GM19324 (cell line): ENCODE results near the gene KLK11.
"Not testable (repeated sequence)": the region's sequence is repeated elsewhere in the genome, so short reads cannot be mapped to it uniquely, and the experiment has no call there.

Experiments
- ATAC-seq: cut with Tn5 transposase; IDR thresholded peaks from one replicate; pipeline ENCODE4 v1.9.1; 2021; ENCODE audit warnings: mild to moderate bottlenecking, moderate library complexity; ENCODE audit not compliant: unreplicated experiment, low FRiP score

The KLK11 gene

DNA sequence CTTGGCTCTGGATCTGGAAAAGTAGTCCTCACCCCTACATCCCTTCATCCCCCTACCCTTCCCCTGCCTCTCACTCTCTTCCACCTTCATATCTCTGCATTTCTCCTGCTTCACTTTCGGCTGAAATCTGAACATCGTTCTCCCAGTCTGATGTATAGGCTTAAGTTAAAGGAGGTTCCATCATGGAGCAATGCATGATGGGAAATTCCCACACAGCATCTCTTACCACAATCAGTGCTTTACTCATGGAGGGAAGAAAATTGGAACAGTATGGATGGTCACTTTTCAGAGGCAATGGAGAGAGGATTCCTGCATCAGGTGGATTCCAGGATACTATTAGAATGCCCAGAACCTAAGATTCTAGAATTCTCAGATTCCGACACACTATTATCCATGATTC is 18.9 kb downstream of the KLK11 start:
- no peak for ATAC-seq

DNA sequence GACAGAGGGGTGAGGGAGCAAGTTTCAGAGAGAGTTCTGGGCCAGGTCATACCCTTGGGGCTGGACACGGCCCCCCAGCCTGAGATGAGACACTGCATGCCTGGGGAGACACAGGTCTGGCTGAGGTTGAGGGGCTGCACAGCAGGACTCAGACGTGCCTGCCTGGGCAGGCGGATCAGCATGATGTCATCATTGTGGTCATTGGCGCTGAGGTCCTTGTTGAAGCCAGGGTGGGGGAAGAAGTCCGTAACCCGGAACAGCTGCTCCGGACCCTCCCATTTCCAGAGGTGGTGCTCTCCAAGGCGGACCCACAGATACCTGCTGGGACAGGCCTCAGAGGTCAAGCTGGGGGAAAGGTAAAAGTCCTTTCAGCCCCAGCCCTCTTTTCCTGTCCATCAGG is 20.0 kb downstream of the KLK11 start:
- ATAC-seq: no peak

DNA sequence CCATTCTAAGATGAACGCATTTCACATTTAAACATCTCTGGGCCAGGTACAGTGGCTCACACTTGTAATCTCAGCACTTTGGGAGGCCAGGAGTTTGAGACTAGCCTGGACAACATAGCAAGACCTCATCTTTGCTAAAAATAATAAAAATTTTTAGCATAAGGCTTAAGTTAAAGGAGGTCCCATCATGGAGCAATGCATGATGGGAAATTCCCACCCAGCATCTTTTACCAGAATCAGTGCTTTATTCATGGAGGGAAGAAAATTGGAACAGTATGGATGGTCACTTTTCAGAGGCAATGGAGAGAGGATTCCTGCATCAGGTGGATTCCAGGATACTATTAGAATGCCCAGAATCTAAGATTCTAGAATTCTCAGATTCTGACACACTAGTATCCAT is 21.2 kb downstream of the KLK11 start:
- ATAC-seq: no peak

DNA sequence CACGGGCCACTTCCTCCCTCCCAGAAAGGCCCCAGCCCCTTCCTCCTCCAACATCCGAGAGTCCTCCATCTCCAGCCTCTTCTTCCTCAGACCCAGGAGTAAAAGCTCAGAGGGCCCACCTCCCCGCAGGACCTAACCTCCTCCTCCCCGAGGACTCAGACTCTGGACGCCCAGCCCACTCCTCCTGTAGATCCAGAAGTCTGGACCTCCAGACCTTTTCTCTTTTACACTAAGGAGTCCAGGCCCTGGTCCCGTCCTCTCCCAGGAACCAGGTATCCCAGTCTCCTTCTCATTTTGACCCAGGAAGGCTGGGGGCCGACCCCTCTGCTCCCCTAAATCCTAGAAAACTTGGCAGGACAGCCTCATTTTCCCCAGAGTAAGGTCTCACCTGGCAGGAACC is 23.1 kb downstream of the KLK11 start:
- no peak for ATAC-seq

DNA sequence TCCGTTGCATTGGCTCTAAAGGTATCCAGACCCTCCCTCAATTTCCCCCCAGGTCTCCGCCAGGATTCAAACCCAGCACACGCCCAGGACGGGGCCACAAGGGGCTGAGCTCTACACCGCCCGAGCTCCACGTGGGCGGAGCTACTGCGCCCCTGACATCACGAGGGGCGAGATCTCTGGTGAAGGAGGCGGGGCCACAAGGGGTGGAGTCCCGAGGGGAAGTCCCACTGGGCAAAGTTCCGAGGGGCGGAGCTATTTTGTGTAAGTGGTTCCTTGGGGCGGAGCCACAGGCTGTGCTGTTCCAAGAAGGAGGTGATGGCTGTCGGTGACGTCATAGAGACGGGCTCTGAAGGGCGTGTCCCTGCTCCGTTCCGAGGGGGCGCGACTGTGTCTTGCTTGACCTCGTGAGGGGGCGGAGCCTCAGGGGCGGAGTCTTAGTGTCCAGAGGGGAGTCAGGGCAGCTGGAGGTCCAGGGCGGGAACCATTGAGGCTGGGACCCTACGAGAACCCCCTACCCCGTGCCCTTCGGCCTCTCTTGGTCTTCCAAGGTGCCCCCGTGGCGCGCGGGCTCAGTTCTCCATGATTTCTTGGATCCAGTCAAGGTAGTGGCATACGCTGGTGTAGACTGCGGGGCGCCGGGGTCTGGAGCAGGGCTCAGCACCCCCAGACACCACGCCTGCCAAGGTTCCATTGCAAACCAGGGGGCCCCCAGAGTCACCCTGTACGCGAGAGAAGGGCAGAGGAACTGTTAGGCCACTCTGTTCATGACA is 23.7 kb downstream of the KLK11 start:
- ATAC-seq: no peak

DNA sequence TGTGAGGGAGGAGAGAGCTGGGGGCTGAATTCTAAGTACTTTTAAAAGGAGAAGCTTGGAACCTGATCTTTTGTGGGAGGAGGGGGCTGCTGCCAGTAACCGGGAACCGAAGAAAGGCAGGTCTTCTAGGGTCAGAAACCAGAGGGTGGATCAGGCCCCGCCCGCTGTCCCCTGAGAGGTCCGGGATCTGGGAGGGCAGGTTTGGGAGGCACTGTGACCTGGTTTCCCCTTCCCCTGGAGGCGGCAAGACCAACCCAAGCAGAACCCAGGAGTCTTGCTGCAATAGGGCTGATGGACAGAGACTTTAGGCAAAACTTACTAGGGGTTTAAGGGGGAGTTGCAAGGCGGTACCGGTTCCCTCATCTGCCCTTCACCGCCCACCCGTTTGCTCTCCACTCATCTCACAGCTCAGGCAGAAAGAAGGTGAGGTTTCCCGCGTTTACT is 24.3 kb downstream of the KLK11 start:
- ATAC-seq: no peak

DNA sequence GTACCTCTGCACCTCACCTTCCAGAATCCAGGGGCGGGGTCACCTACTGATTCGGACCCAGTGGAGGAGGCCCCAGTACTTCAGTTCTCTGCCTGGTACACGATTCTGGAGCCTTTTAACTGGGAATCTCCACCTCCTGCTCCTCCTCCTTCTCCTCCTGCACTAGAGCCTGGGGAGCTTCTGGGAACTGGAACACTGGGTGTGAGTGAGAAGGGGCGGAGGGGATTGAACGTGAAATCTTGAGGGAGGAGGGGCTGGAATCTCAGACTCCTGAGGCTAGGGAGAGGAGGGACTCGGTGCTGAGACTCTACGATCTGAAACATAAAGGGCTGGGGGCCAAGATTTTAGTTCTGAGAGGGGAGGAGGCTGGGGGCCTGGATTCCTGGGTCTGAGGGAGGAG is 24.9 kb downstream of the KLK11 start, which contains the start of gene KLK8:
Gene KLK8 (minus strand): TSS at position 90 of the 400 bp plus-strand sequence. CDS start 437 bp downstream, outside the sequence.
- ATAC-seq: no peak

DNA sequence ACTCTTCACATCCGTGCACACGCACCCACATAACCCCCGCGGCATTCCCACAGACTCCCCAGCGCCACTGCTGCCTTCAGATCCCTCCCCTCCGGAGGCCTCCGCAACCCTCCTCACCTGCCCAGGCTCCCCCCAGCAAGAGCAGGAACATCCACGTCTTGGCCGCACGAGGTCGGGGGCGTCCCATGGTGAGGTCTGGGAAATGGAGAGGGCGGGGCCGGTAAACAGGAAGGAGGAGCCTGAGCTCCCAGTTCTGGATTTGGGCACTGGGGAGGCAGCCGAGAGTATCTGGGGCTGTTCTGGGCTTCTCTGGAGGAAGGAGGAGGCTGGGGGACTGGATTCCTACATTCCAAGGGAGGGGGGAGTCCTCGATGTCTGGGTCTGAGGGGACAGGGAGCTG is 25.4 kb downstream of the KLK11 start:
- no peak for ATAC-seq

DNA sequence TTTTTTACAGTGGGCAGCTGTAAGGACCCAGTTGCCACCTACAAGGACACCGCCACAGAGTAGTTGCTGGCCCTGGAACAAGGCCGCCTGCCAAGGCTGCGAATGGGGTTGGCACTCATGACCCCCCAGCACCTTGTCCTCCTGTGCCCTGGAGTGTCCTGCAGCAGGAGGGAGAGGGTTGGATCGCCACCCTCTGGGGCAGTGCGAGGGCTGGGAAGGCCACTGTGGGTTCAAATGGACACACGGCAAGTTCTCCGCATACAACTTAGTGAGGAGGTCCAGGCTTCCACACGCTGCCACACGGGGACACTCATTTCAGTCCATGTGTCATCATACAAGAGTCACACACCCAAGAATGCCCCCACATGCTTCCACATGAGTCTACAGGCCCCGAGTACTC is 26.0 kb downstream of the KLK11 start:
- ATAC-seq: no peak

DNA sequence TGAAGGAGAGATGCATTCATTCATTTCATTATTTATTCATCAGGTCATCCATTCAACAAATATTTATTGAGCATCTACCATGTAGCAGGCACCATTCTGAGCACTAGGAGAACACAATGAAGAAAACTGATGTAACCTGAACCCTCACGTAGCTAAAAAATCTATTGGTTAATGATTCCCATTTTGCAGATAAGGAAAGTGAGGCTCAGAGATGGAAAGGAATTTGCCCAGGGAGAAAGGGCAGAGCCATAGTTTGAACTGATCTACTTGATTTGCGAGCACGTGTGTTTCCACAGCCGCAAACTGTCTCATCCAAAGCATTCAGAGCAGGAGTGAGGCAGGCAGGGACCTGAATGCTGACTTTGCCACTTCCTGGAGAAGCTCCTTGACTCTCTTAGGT is 27.7 kb downstream of the KLK11 start:
- ATAC-seq: no peak

DNA sequence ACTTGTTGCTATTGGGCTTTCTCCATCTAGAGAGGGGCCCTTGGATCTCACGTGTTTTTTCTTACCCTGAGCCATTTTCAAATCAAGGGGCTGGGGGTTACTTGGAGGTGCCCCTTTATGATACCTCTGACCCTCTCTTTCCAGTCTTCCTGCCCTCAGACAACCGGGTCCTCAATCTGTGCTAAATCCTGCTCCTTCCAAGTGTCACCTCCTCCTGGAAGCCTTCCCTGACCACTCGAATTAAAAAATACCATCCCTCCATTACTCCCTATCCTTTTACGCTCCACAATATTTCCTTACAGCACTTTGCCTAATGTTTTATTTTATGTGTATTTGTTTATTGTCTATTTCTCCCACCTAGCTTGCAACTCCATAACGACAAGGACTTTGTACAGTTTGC is 28.4 kb downstream of the KLK11 start:
- ATAC-seq: no peak

DNA sequence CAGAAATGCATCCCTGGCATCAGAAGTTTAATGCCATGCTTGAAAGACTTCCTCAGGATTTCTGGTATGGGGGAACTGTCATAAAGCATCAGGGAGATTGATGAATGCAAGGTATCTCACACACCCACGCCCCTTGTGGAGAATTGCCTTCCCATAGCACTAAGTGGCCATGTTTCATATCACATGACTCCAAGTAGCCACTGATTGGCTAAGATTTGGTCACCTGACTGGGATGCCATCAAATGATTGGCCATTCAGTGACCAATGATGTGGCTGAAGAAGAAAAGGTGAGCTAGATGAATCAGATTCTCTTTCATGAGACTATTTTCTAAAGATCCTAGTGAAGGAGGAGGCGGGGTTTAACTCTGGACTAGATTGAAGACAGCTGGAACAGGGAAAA is 32.3 kb downstream of the KLK11 start:
- ATAC-seq: no peak

DNA sequence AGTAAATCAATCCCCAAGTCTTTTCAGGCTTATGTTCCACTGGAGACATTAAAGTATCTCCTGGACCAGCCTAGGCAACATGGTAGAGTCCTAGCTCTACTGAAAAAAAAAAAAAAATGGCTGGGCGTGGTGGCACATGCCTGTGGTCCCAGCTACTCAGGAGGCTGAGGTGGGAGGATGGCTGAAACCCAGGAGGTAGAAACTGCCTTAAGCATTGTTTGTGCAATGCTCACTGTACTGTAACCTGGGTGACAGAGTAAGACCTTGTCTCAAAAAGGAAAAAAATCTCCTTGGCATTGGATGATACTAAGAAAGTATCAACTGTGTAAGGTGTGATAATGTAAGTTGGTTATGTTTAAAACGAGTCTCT is 33.8 kb downstream of the KLK11 start:
- no peak for ATAC-seq

DNA sequence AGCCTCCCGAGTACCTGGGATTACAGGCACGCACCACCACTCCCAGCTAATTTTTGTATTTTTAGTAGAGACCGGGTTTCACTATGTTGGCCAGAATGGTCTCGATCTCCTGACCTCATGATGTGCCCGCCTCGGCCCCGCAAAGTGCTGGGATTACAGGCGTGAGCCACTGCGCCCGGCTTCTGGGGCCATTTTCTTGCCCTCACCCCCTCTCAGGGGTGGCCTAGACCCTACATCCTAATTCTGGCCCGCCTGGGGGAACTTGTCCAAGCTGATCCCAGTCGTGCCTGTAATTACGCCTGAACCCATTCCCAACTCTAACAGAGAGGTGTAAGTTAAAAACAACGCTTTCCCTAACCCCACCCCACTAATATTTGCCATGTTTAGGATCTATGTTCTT is 42.0 kb downstream of the KLK11 start:
- ATAC-seq: not testable (repeated sequence)

DNA sequence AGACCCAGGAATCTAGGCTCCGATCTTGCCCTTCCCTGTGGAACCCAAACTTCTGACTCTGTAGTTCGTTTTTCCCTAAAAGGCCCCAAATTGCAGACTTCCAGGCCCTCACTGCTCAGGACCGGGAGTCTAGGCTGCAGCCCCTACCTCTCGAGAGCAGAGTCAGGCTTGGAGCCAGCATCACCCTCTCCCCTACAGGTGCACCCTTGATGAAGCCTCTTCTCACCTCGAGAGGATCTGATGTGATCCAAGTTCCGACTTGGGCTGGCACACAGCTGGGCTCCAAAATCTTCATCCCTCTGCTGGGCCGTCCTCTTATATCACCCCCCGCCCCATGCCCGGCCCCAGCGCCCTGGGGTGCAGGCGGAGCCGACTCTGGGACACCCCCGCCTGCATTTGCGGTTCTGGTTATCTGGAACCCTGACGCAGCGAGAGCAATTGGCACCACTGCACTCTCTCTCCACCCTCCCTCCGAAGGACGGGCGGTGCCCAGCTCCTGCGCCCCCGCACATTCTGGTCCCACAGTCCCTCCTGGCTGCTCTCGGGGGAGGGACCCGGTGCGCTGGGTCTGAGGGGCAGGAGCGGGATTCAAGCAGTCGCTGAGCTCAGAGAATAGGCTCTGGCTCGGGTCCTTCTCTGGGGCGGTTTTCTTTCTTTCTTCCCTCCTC is 42.7 kb downstream of the KLK11 start, which contains the start of gene KLK7:
Gene KLK7 (minus strand): TSS at position 293 of the 668 bp plus-strand sequence. CDS start 1,518 bp downstream, outside the sequence.
- no peak for ATAC-seq

DNA sequence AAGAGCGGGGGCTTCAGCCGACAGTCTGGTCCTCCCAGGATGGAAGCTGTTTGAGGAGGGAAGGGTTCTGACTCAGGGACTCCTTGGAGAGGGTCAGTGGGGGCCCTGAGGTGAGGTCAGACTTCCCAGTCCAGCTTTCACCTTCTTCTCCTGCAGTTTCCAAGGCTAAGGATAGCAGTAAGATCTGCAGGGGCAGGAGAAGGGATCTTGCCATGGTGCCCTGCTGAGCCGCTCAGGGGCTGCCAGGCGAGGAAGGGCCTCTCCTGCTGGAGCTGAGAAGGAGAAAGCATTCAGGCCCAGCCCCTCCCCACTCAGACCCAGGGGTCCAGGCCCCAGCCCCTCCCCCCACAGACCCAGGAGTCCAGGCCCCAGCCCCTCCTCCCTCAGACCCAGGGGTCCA is 44.2 kb downstream of the KLK11 start:
- no peak for ATAC-seq

DNA sequence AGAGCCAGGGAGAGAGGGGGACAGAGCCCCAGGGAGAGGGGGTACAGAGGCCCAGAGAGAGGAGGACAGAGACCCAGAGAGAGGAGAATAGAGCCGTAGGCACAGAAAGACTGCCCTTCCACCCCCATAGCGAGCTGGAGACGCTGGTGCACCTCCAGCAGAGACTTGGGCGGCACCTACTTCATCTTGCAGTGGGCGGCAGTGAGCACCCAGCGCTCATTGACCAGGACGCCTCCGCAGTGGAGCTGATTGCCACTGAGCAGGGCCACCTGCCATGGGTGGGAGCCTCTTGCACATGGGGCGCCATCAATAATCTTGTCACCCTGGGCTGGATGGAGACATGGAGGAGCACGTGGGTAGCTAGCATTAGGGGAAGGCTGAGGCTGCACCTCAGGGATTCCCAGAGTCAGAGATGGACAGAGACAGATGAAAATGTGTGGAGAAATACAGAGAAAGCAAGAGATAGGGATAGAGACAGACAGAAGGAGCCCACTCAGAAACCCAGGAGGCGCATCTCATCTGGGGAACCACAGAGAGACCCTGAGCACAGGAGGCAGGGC is 44.7 kb downstream of the KLK11 start:
- ATAC-seq: no peak

DNA sequence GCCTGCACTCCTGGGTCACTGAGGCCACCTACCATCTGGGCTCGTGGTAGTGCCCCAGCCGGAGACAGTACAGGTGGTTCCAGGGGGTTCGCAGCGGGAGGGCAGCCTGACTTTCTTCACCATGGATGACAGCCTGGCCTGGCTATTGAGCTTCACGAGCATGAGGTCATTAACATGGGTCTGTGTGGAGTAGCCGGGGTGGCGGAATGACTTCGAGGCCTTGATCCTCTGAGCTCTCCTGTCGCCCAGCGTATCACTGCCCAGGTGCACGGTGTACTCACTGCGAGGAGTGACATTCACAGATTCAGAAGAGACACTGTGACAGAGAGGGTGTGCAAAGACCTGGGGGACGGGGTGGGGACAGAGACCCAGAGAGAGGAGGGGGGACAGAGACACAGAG is 46.2 kb downstream of the KLK11 start:
- no peak for ATAC-seq

DNA sequence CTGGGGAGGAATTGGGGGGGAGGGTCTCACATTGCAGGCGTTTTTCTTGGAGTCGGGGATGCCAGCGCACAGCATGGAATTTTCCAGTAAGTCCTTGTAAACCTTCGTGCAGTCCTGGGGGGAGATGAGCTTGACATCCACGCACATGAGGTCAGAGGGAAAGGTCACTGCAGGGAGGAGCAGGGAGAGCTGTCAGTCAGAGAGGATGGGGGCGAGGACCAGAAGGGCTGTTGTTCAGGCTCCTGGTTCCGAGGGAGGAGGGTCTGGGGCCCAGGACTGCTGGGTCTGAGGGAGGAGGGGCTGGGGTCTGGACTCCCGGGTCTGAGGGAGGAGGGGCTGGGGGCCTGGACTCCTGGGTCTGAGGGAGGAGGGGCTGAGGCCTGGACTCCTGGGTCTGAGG is 46.7 kb downstream of the KLK11 start:
- ATAC-seq: no peak

DNA sequence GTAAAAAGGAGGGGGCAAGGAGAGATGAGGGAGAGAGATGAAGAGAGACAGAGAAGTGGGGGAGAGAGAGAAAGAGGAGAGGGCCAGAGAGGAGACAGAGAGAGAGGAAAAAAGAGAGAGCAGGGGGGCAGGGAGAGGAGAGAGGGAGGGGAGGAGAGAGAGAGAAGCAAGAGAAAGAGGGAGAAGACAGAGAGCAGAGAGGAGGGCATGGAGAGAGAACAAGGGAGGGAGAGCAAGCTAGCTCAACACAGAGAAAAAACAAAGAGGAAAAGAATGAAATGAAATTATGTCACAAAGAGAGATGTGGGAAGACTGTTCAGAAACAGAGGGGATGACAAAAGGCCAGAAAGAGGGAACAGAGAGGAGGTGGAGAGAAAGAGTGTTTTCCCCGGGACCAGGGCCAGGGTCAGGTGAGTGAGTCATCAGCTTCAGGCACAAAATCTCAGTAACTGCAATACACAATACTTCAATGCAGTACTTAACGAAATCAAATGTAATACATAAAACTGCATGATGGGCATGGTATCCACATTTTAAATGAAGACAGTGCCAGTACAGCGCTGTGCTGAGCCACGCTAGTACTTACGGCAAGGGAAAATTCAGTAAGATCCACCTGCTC is 47.5 kb downstream of the KLK11 start:
- no peak for ATAC-seq

DNA sequence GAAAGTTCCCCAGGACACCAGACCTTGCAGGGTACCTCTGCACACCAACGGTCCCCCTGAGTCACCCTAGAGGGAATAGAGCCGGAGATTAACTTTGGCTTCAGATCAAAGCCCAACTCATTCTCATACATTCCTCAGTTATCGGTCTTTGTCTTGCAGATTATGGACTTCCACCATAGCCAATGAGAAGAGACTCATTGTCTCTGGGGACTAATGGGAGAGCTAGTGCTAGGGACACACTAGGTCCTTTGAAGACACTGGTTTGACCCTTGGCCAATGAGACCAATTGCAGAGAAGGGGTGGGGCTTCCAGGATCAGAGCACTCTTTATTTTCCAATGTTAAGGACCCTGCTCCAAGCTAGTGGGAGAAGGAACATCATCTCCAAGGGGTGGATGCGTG is 48.8 kb downstream of the KLK11 start:
- ATAC-seq: no peak
